ENCODE measurements around the gene CIAO1. TPM values are rescaled to one million over a fixed set of nuclear protein-coding genes. Genes with fewer than 3 reads are reported as not detected.
"Not testable (repeated sequence)": the region's sequence is repeated elsewhere in the genome, so short reads cannot be mapped to it uniquely, and the experiment has no call there.

Gene CIAO1
- total RNA-seq, 1 donor from 2014 or later, result 37.5 TPM

DNA sequence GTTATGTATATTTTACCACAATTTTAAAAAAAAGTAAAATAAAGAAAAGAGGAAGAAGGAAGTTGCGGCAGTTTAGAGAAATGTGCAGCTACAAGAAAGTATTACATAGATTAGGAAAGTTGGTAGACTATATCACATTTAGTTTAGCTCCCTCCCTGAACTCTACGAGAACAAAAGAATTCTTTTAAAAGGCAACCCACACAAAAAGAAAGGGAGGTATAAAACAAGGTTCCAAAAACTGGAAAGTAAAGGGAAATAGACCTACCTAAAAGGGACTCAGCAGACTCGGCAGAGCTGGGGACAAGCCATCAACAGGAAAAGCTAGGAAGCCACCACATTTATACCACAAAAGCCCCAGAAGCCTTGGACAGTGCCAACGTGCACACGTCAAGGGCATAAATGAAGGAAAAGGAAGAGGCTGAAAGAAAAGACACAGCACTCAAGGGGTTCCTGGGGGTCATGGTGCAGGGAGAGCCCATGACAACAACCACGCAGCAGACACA, 9.4 kb upstream of the CIAO1 start:
- peaks cover 21% of the 10 kb centered on the region for H3K36me3 Mint-ChIP-seq (ENCODE audit: low read depth)
- H3K27ac Mint-ChIP-seq (ENCODE audit: unreplicated experiment), result peak overlapping the region; percentile 41
- TF ChIP-seq, protein P1, sequence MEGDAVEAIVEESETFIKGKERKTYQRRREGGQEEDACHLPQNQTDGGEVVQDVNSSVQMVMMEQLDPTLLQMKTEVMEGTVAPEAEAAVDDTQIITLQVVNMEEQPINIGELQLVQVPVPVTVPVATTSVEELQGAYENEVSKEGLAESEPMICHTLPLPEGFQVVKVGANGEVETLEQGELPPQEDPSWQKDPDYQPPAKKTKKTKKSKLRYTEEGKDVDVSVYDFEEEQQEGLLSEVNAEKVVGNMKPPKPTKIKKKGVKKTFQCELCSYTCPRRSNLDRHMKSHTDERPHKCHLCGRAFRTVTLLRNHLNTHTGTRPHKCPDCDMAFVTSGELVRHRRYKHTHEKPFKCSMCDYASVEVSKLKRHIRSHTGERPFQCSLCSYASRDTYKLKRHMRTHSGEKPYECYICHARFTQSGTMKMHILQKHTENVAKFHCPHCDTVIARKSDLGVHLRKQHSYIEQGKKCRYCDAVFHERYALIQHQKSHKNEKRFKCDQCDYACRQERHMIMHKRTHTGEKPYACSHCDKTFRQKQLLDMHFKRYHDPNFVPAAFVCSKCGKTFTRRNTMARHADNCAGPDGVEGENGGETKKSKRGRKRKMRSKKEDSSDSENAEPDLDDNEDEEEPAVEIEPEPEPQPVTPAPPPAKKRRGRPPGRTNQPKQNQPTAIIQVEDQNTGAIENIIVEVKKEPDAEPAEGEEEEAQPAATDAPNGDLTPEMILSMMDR (IDR thresholded peaks at IDR 0.05), result no peak
- no peak overlapping the region for H3K4me3 Mint-ChIP-seq (ENCODE audit: unreplicated experiment)
- H3K27me3 Mint-ChIP-seq (ENCODE audit: low read depth), result no peaks in the 10 kb centered on the region
- DNase-seq (ENCODE audit: low spot score), result no peak
- H3K4me1 Mint-ChIP-seq (ENCODE audit: low read depth), result peaks cover 52% of the 10 kb centered on the region
- no peaks in the 10 kb centered on the region for H3K9me3 Mint-ChIP-seq (ENCODE audit: low read depth)

GRCh38 chr2:96257744-96258143, 8.3 kb upstream of the CIAO1 start:
- Mint-ChIP-seq H3K4me1 (ENCODE audit: low read depth) (peaks cover 44% of the 10 kb centered on the region), H3K36me3 (ENCODE audit: low read depth) (peaks cover 12% of the 10 kb centered on the region), H3K27ac (ENCODE audit: unreplicated experiment) (peak overlapping the region; percentile 95)
- H3K4me3 Mint-ChIP-seq (ENCODE audit: unreplicated experiment); H3K9me3 Mint-ChIP-seq (ENCODE audit: low read depth); H3K27me3 Mint-ChIP-seq (ENCODE audit: low read depth); DNase-seq (ENCODE audit: low spot score): not testable (repeated sequence)

GRCh38 chr2:96258166-96259022, 7.6 kb upstream of the CIAO1 start:
- no peak for DNase-seq (ENCODE audit: low spot score)
- Mint-ChIP-seq H3K4me3 (ENCODE audit: unreplicated experiment) (no peak overlapping the region), H3K4me1 (ENCODE audit: low read depth) (peaks cover 45% of the 10 kb centered on the region)

DNA sequence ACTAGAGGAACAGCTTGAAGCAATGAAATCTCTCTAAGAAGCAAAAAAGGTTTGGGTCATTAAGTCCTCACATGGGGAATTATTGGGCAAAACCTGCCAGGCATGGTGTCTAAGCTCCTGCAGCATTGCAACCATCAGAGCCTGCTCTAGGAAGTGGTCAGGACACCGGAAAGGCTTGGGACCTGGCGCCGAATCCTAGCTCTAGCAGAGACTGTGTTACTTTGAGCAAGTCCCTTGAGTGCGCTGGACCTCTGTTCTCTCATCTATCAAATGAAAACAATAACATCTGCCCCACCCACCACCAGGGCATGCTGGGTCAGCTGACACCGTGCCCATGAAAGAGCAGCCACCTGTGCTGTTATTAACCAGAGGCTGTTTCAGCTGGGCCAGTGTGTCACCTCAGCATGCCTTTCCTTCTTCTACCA, 6.5 kb upstream of the CIAO1 start:
- DNase-seq (ENCODE audit: low spot score), result no peak
- TF ChIP-seq, protein P1 (IDR thresholded peaks at IDR 0.05), result no peak
- Mint-ChIP-seq H3K4me3 (ENCODE audit: unreplicated experiment) (no peak overlapping the region), H3K27ac (ENCODE audit: unreplicated experiment) (peak overlapping the region; percentile 95), H3K27me3 (ENCODE audit: low read depth) (no peaks in the 10 kb centered on the region), H3K36me3 (ENCODE audit: low read depth) (peaks cover 3% of the 10 kb centered on the region), H3K9me3 (ENCODE audit: low read depth) (no peaks in the 10 kb centered on the region), H3K4me1 (ENCODE audit: low read depth) (peaks cover 56% of the 10 kb centered on the region)

More at GRCh38 chr2:96258166-96259022, 7.6 kb upstream of the CIAO1 start:
- H3K27me3 Mint-ChIP-seq (ENCODE audit: low read depth), result no peaks in the 10 kb centered on the region
- no peaks in the 10 kb centered on the region for H3K9me3 Mint-ChIP-seq (ENCODE audit: low read depth)
- peaks cover 11% of the 10 kb centered on the region for H3K36me3 Mint-ChIP-seq (ENCODE audit: low read depth)
- peak overlapping the region; percentile 95 for H3K27ac Mint-ChIP-seq (ENCODE audit: unreplicated experiment)
- TF ChIP-seq, protein P1 (IDR thresholded peaks at IDR 0.05), result no peak

DNA sequence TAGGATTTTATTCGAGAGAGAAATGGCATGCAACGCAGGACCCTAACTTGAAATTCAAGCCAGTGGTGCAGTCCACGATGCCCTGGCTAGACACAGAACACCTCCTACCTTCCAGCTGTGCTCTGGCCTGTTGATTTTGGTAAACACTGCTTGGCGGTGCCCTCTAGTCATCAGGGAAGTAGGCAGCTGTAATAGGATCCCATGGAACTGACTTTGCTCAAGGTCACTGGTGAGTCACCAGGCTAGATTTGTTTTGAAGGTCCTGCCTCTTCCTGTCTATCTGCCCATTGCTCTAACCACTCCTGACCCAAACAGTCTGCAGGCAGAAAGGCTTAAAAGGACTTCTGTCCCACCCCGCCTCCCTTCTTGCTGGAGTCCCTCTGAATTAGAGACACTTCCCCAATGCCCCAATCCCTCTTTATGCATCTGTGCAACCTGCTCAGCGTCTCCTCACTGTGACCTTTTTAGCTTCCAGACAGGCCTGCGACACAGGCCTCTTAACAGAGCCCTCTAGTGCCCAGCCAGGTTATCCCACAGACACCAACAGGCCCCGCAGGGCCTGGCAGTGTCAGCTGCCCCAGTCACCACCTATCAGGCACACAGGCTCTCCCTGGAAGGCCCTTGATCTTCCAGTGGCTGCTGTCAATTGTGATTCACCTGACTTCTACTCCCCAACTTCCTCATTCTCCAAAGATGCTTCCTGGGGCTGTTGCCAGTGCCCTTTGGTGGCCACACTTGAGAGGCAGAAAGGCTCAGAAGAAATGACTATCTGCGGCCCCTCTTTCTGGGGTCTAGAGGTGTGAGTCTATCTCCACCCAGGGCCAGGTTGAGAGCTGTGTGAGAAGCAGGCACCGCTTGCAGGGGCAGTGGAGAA, 5.4 kb upstream of the CIAO1 start:
- Mint-ChIP-seq H3K27me3 (ENCODE audit: low read depth) (no peaks in the 10 kb centered on the region), H3K4me3 (ENCODE audit: unreplicated experiment) (peak overlapping the region; percentile 43), H3K4me1 (ENCODE audit: low read depth) (peaks cover 62% of the 10 kb centered on the region), H3K9me3 (ENCODE audit: low read depth) (no peaks in the 10 kb centered on the region), H3K36me3 (ENCODE audit: low read depth) (no peaks in the 10 kb centered on the region), H3K27ac (ENCODE audit: unreplicated experiment) (peak overlapping the region; percentile 95)
- TF ChIP-seq, protein P1 (IDR thresholded peaks at IDR 0.05), result peak; percentile 73
- no peak for DNase-seq (ENCODE audit: low spot score)

Data from chondrocyte (in vitro differentiated cells).